PC-9 (cell line): ENCODE data around the gene DSCAM.

ENCODE experiments used
- EZH2 ChIP-seq: fragments of 200-600 bp; sonication (generic); IDR thresholded peaks from 2 replicates; pipeline ENCODE4 v1.8.0; 2017; ENCODE audit warnings: antibody characterized with exemption, low read depth
- TF ChIP-seq, protein P1 (sequence below): fragments of 200-600 bp; sonication (generic); conservative IDR thresholded peaks from 2 replicates; pipeline ENCODE4 v1.6.1; 2017; ENCODE audit warnings: mixed run types, antibody characterized with exemption, mild to moderate bottlenecking, moderate library complexity

DNA sequence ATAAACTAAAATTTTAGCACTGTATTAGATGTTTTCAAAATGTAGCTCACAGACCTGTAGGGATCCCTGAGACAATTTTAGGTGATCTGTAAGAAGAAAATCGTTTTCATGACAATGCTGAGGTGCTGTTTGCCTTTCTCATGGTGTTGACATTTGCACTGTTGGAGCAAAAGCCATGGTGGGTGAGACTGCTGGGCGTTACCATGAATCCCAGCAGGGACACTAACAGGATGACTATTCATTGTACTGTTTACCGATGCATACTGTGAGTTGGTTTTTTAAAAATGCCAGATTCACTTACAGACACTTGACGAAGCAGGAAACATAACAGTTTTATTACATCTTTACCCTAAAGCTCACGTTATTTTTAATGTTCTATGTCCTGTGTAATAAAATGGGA is 511.3 kb downstream of the DSCAM start:
- TF ChIP-seq, protein P1, sequence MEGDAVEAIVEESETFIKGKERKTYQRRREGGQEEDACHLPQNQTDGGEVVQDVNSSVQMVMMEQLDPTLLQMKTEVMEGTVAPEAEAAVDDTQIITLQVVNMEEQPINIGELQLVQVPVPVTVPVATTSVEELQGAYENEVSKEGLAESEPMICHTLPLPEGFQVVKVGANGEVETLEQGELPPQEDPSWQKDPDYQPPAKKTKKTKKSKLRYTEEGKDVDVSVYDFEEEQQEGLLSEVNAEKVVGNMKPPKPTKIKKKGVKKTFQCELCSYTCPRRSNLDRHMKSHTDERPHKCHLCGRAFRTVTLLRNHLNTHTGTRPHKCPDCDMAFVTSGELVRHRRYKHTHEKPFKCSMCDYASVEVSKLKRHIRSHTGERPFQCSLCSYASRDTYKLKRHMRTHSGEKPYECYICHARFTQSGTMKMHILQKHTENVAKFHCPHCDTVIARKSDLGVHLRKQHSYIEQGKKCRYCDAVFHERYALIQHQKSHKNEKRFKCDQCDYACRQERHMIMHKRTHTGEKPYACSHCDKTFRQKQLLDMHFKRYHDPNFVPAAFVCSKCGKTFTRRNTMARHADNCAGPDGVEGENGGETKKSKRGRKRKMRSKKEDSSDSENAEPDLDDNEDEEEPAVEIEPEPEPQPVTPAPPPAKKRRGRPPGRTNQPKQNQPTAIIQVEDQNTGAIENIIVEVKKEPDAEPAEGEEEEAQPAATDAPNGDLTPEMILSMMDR: no peak
- no peak for TF ChIP-seq EZH2
